Measurements from ENCODE around the gene ANKRD29. TPM values are rescaled to one million over a fixed set of nuclear protein-coding genes. Genes with fewer than 3 reads are reported as not detected.
"Not testable (repeated sequence)": the region's sequence is repeated elsewhere in the genome, so short reads cannot be mapped to it uniquely, and the experiment has no call there.

ANKRD29 gene
- total and polyA plus RNA-seq, 2 donors (not counting 3 experiments of a cell fraction or from before 2014, with no cell fraction given) = 0.03 to 2.6 TPM

GRCh38 chr18:23614413-23614812 lies 48.3 kb downstream of the ANKRD29 start:
- BruUV-seq (replicated peaks) = no TSS peak
- Histone ChIP-seq H3K79me2 (ENCODE audit: control insufficient read depth, insufficient read depth, low read length) (no peaks in the 10 kb centered on the region), H3K9me3 (replicated peaks; ENCODE audit: control insufficient read depth, insufficient read depth, low read length) (no peaks in the 10 kb centered on the region), H2AFZ (ENCODE audit: low read depth, low read length) (no peak overlapping the region), H3K27me3 (ENCODE audit: control insufficient read depth in 2 of 2, insufficient read depth in 2 of 2, low read length in 2 of 2) (peaks cover 0 to 3% of the 10 kb centered on the region in 2 experiments), H3K9me1 (replicated peaks; ENCODE audit: control insufficient read depth, extremely low read depth, insufficient read depth, low read length) (no peaks in the 10 kb centered on the region), H3K36me3 (ENCODE audit: control insufficient read depth in 2 of 2, extremely low read depth in 1 of 2, insufficient read depth in 2 of 2, low read length in 2 of 2) (no peaks in the 10 kb centered on the region), H4K20me1 (replicated peaks; ENCODE audit: control insufficient read depth, extremely low read depth, insufficient read depth, low read length) (no peaks in the 10 kb centered on the region), H3K4me2 (ENCODE audit: insufficient read depth, low read length) (no peak overlapping the region), H3K4me3 (replicated peaks in 1 of 3; ENCODE audit: insufficient read depth in 1 of 3, low read depth in 1 of 3, low read length in 3 of 3) (no peak overlapping the region), H3K4me1 (ENCODE audit: control insufficient read depth, extremely low read depth, insufficient read depth, low read length) (peaks cover 4% of the 10 kb centered on the region), H3K27ac (ENCODE audit: insufficient read depth, low read depth, low read length) (no peak overlapping the region), H3K9ac (replicated peaks; ENCODE audit: extremely low read depth, insufficient read depth, low read length) (no peak overlapping the region)
- ChIA-PET POLR2A (no interaction called here), CTCF (interaction anchor here (0.9 to 8.0 kb wide), 6 partner anchors 10 to 105 kb away, joined by 3 to 34 read pairs (median 4); no protein-coding TSS in a partner anchor)
- no peak for FAIRE-seq
- intact Hi-C loops (cut with micrococcal nuclease) (no loop called here), dilution Hi-C loops (cut with MboI; ENCODE audit: extremely low pct_ligation_motif_present, low sequenced_read_pairs) (loop anchor here (25.0 kb wide), 1 partner anchor 498 kb away; no protein-coding TSS in a partner anchor)
- TF ChIP-seq EZH2 (IDR thresholded peaks at IDR 0.05; ENCODE audit: borderline replicate concordance, low read depth, low read length, severe bottlenecking) (no peak), FOS (IDR thresholded peaks at IDR 0.05; ENCODE audit: borderline replicate concordance, insufficient read depth, low read length) (no peak), CTCF (IDR thresholded peaks at IDR 0.05; ENCODE audit: extremely low read depth in 1 of 2, insufficient read depth in 1 of 2, low read depth in 1 of 2, low read length in 2 of 2) (no peak), POLR2A (IDR thresholded peaks at IDR 0.05; ENCODE audit: low read depth, low read length) (no peak), POLR2AphosphoS5 (IDR thresholded peaks at IDR 0.05; ENCODE audit: insufficient read depth, low read depth, low read length) (no peak), MAX (IDR thresholded peaks at IDR 0.05; ENCODE audit: insufficient read depth, insufficient read length) (no peak), JUN (IDR thresholded peaks at IDR 0.05; ENCODE audit: borderline replicate concordance, insufficient read depth, insufficient read length, low read depth) (no peak), MYC (IDR thresholded peaks at IDR 0.05; ENCODE audit: low read depth, low read length) (no peak), GATA2 (IDR thresholded peaks at IDR 0.05; ENCODE audit: insufficient read depth, insufficient read length, low read depth, low read length) (no peak)
- no peak for DNase-seq (ENCODE audit: low read depth, low spot score)

- dilution Hi-C loops (cut with MboI; ENCODE audit: extremely low pct_ligation_motif_present, low sequenced_read_pairs) = loop anchor here (25.0 kb wide), 1 partner anchor 499 kb away; no protein-coding TSS in a partner anchor
Measured at GRCh38 chr18:23613091-23613475, 49.6 kb downstream of the ANKRD29 start.

More at GRCh38 chr18:23613091-23613475, 49.6 kb downstream of the ANKRD29 start:
- H3K27me3 ChIP-seq (ENCODE audit: control insufficient read depth in 2 of 2, insufficient read depth in 2 of 2, low read length in 2 of 2); H3K4me1 ChIP-seq (ENCODE audit: control insufficient read depth, extremely low read depth, insufficient read depth, low read length); FAIRE-seq; H3K36me3 ChIP-seq (ENCODE audit: control insufficient read depth in 2 of 2, extremely low read depth in 1 of 2, insufficient read depth in 2 of 2, low read length in 2 of 2); intact Hi-C loops (cut with micrococcal nuclease); H3K9me3 ChIP-seq (replicated peaks; ENCODE audit: control insufficient read depth, insufficient read depth, low read length); H3K9ac ChIP-seq (replicated peaks; ENCODE audit: extremely low read depth, insufficient read depth, low read length); H3K4me2 ChIP-seq (ENCODE audit: insufficient read depth, low read length); POLR2A ChIA-PET; H3K79me2 ChIP-seq (ENCODE audit: control insufficient read depth, insufficient read depth, low read length); H3K9me1 ChIP-seq (replicated peaks; ENCODE audit: control insufficient read depth, extremely low read depth, insufficient read depth, low read length); DNase-seq (ENCODE audit: low read depth, low spot score); H4K20me1 ChIP-seq (replicated peaks; ENCODE audit: control insufficient read depth, extremely low read depth, insufficient read depth, low read length); H3K4me3 ChIP-seq (replicated peaks in 1 of 3; ENCODE audit: insufficient read depth in 1 of 3, low read depth in 1 of 3, low read length in 3 of 3); H3K27ac ChIP-seq (ENCODE audit: insufficient read depth, low read depth, low read length); H2AFZ ChIP-seq (ENCODE audit: low read depth, low read length); BruUV-seq (replicated peaks): not testable (repeated sequence)
- CTCF ChIA-PET = interaction anchor here (0.7 to 8.0 kb wide), 5 partner anchors 9 to 305 kb away, joined by 3 to 34 read pairs (median 8); no protein-coding TSS in a partner anchor
